H9 (cell line): ENCODE measurements around the gene MICAL3. TPM values are rescaled to one million over a fixed set of nuclear protein-coding genes. Genes with fewer than 3 reads are reported as not detected.

Source experiments
- DNase-seq: peaks from one replicate; pipeline ENCODE4 v3.0.0-alpha.2; 2017
- H2AFZ ChIP-seq: one replicate; pipeline ENCODE4 v1.6.1; 2013; ENCODE audit warnings: mild to moderate bottlenecking, low read length, control low read depth, moderate library complexity
- H2AK5ac ChIP-seq: 2 replicates; pipeline ENCODE4 v1.6.1; 2013; ENCODE audit warnings: low read length, control low read depth, mixed read lengths; ENCODE audit not compliant: insufficient read length
- H2BK120ac ChIP-seq: one replicate; pipeline ENCODE4 v1.6.1; 2013; ENCODE audit warnings: low read depth, mild to moderate bottlenecking, low read length, control low read depth, inconsistent platforms; ENCODE audit not compliant: poor library complexity, severe bottlenecking
- H2BK12ac ChIP-seq: 2 replicates; pipeline ENCODE4 v1.6.1; 2013; ENCODE audit warnings: low read length, control low read depth, mixed read lengths, low read depth; ENCODE audit not compliant: insufficient read length
- H2BK15ac ChIP-seq: 2 replicates; pipeline ENCODE4 v1.6.1; 2013; ENCODE audit warnings: low read depth, low read length, control low read depth
- H2BK20ac ChIP-seq: one replicate; pipeline ENCODE4 v1.6.1; 2013; ENCODE audit warnings: low read depth, mild to moderate bottlenecking, low read length, control low read depth, inconsistent platforms; ENCODE audit not compliant: poor library complexity, severe bottlenecking
- H2BK5ac ChIP-seq: 2 replicates; pipeline ENCODE4 v1.6.1; 2013; ENCODE audit warnings: low read length, control low read depth, mixed read lengths; ENCODE audit not compliant: insufficient read length
- H3K14ac ChIP-seq: 2 replicates; pipeline ENCODE4 v1.6.1; 2013; ENCODE audit warnings: low read length, control low read depth; ENCODE audit not compliant: insufficient read depth
- H3K18ac ChIP-seq: 2 replicates; pipeline ENCODE4 v1.6.1; 2013; ENCODE audit warnings: low read depth, mild to moderate bottlenecking, mixed read lengths, low read length, control low read depth; ENCODE audit not compliant: insufficient read length
- H3K23ac ChIP-seq: 2 replicates; pipeline ENCODE4 v1.6.1; 2013; ENCODE audit warnings: low read length, control low read depth, mixed read lengths, low read depth; ENCODE audit not compliant: insufficient read length
- H3K23me2 ChIP-seq: 2 replicates; pipeline ENCODE4 v1.6.1; 2013; ENCODE audit warnings: low read depth, mild to moderate bottlenecking, mixed read lengths, low read length, control low read depth; ENCODE audit not compliant: insufficient read length, poor library complexity, severe bottlenecking
- H3K27ac ChIP-seq: 2 replicates; pipeline ENCODE4 v1.5.1; 2013; ENCODE audit warnings: low read length, control low read depth, mixed read lengths, low read depth; ENCODE audit not compliant: insufficient read length
- H3K27me3 ChIP-seq: 2 replicates; pipeline ENCODE4 v1.6.1; 2013; ENCODE audit warnings: low read length, control low read depth, inconsistent platforms; ENCODE audit not compliant: insufficient read depth
- H3K4ac ChIP-seq: 2 replicates; pipeline ENCODE4 v1.6.1; 2013; ENCODE audit warnings: low read depth, mild to moderate bottlenecking, control low read depth, inconsistent platforms, low read length, moderate library complexity
- H3K4me1 ChIP-seq: 2 replicates; pipeline ENCODE4 v1.6.1; 2013; ENCODE audit warnings: low read length, control low read depth, inconsistent platforms; ENCODE audit not compliant: insufficient read depth
- H3K4me2 ChIP-seq: 2 replicates; pipeline ENCODE4 v1.6.1; 2013; ENCODE audit warnings: low read length, control low read depth, mixed read lengths; ENCODE audit not compliant: insufficient read length, insufficient read depth
- H3K56ac ChIP-seq: 2 replicates; pipeline ENCODE4 v1.6.1; 2013; ENCODE audit warnings: low read depth, mild to moderate bottlenecking, mixed read lengths, low read length, control low read depth; ENCODE audit not compliant: insufficient read length
- H3K79me1 ChIP-seq: 2 replicates; pipeline ENCODE4 v1.6.1; 2013; ENCODE audit warnings: low read depth, mild to moderate bottlenecking, moderate library complexity, low read length, control low read depth, inconsistent platforms; ENCODE audit not compliant: insufficient read depth, poor library complexity, severe bottlenecking
- H3K79me2 ChIP-seq: 2 replicates; pipeline ENCODE4 v1.6.1; 2013; ENCODE audit warnings: low read length, control low read depth, inconsistent platforms; ENCODE audit not compliant: insufficient read depth
- H3K9ac ChIP-seq: 2 replicates; pipeline ENCODE4 v1.6.1; 2013; ENCODE audit warnings: low read length, control low read depth, mixed read lengths; ENCODE audit not compliant: insufficient read length; ENCODE audit errors: extremely low read depth
- H3K9me3 ChIP-seq: one replicate; pipeline ENCODE4 v1.6.1; 2013; ENCODE audit warnings: low read depth, low read length, inconsistent platforms; ENCODE audit not compliant: control insufficient read depth
- H3T11ph ChIP-seq: one replicate; pipeline ENCODE4 v1.6.1; 2013; ENCODE audit warnings: mild to moderate bottlenecking, low read length, control low read depth, inconsistent platforms
- H4K20me1 ChIP-seq: one replicate; pipeline ENCODE4 v1.6.1; 2013; ENCODE audit not compliant: control insufficient read depth, insufficient read length, insufficient read depth
- H4K5ac ChIP-seq: 2 replicates; pipeline ENCODE4 v1.6.1; 2013; ENCODE audit warnings: low read depth, mild to moderate bottlenecking, mixed read lengths, low read length, control low read depth; ENCODE audit not compliant: insufficient read length
- H4K8ac ChIP-seq: replicated peaks from 2 replicates; pipeline ENCODE4 v1.6.1; 2013; ENCODE audit warnings: low read length, control low read depth, mixed read lengths, low read depth; ENCODE audit not compliant: insufficient read length
- H4K91ac ChIP-seq: 2 replicates; pipeline ENCODE4 v1.6.1; 2013; ENCODE audit warnings: low read depth, mild to moderate bottlenecking, moderate library complexity, mixed read lengths, low read length, control low read depth; ENCODE audit not compliant: insufficient read length
- H3K27ac Mint-ChIP-seq, 3 experiments: 2 replicates in 2 of 3; 3 replicates in 1 of 3; pipeline ENCODE4 v1.8.0; 2020 to 2021; ENCODE audit warnings: mixed read lengths in 3 of 3, mild to moderate bottlenecking in 1 of 3, moderate library complexity in 1 of 3
- H3K27me3 Mint-ChIP-seq: 2 replicates; pipeline ENCODE4 v1.8.0; 2021; ENCODE audit warnings: low read depth, mild to moderate bottlenecking, moderate library complexity, mixed read lengths
- H3K36me3 Mint-ChIP-seq, 3 experiments: 2 replicates in 2 of 3; 3 replicates in 1 of 3; pipeline ENCODE4 v1.8.0; 2020 to 2021; ENCODE audit warnings: low read depth in 3 of 3, mixed read lengths in 3 of 3; ENCODE audit not compliant: insufficient read depth in 1 of 3
- H3K4me1 Mint-ChIP-seq, 2 experiments: 2 replicates each; pipeline ENCODE4 v1.8.0; 2020; ENCODE audit warnings: mixed read lengths in 2 of 2
- H3K4me3 Mint-ChIP-seq, 2 experiments: 2 replicates in 1 of 2; 3 replicates in 1 of 2; pipeline ENCODE4 v1.8.0; 2020 to 2021; ENCODE audit warnings: mild to moderate bottlenecking in 2 of 2, mixed read lengths in 2 of 2, moderate library complexity in 1 of 2
- H3K9me3 Mint-ChIP-seq, 2 experiments: 2 replicates in 1 of 2; 3 replicates in 1 of 2; pipeline ENCODE4 v1.8.0; 2020; ENCODE audit warnings: mild to moderate bottlenecking in 2 of 2, mixed read lengths in 2 of 2, moderate library complexity in 1 of 2
- WGBS: extraction: QIAGEN DNeasy Blood & Tissue Kit; methylation state at CpG from one replicate; pipeline ENCODE4 v1.1.7; 2013; ENCODE audit warnings: missing lambda C conversion rate, low lambda C conversion rate, mixed read lengths; ENCODE audit not compliant: insufficient read length; ENCODE audit errors: extremely low coverage; 5-methylcytosine and 5-hydroxymethylcytosine counted together
- total RNA-seq: library from RNA; stranded (reverse); gene quantifications from 2 replicates; pipeline ENCODE4 v1.2.1, GENCODE V29; 2021
- TF ChIP-seq, protein P1 (sequence below): fragments of 200-600 bp; sonication (generic); conservative IDR thresholded peaks from 3 replicates; pipeline ENCODE4 v1.8.0; 2021; ENCODE audit warnings: antibody characterized with exemption, mild to moderate bottlenecking

MICAL3 gene
- total RNA-seq, 1 experiment from 2014 or later: 50.2 TPM

DNA sequence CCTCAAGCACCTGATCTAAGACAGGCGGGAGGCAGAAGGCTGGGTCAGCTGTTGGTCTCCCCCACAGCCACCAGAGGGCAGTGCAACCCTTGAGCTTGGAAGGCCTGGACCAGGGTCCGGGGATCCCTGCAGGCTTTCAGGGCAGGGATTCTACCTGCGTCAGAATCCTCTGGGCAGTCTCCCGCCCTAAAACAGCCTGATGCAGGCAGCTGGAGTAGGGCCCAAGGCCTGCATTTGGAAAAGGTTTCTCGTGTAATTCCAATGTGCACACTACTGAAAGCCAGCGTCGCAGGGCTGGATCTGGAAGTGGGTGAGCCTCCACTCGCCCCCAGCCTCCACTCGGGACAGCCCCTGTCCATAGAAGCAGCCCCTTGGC is 281.8 kb downstream of the MICAL3 start:
- Histone ChIP-seq H3K56ac (no peak overlapping the region), H4K8ac (no peak overlapping the region), H2BK15ac (no peak overlapping the region; the same call in 1 of the 2 replicates), H3K23ac (no peak overlapping the region), H2BK12ac (no peak overlapping the region), H3K79me2 (no peaks in the 10 kb centered on the region), H3T11ph (no peak overlapping the region), H4K91ac (no peak overlapping the region), H2AK5ac (no peak overlapping the region), H3K79me1 (no peaks in the 10 kb centered on the region), H3K14ac (no peak overlapping the region), H2BK5ac (no peak overlapping the region), H3K27ac (no peak overlapping the region), H3K9ac (no peak overlapping the region), H3K27me3 (no peaks in the 10 kb centered on the region), H2BK120ac (no peak overlapping the region), H4K5ac (no peak overlapping the region), H3K4me1 (no peaks in the 10 kb centered on the region), H2BK20ac (no peak overlapping the region), H3K4me2 (no peak overlapping the region), H3K18ac (no peak overlapping the region), H4K20me1 (peaks cover 2% of the 10 kb centered on the region), H3K9me3 (no peaks in the 10 kb centered on the region), H2AFZ (no peak overlapping the region), H3K4ac (no peak overlapping the region), H3K23me2 (no peaks in the 10 kb centered on the region)
- H3K4me3 Mint-ChIP-seq: no peak overlapping the region
- no peak overlapping the region for H3K27ac Mint-ChIP-seq
- TF ChIP-seq, protein P1, sequence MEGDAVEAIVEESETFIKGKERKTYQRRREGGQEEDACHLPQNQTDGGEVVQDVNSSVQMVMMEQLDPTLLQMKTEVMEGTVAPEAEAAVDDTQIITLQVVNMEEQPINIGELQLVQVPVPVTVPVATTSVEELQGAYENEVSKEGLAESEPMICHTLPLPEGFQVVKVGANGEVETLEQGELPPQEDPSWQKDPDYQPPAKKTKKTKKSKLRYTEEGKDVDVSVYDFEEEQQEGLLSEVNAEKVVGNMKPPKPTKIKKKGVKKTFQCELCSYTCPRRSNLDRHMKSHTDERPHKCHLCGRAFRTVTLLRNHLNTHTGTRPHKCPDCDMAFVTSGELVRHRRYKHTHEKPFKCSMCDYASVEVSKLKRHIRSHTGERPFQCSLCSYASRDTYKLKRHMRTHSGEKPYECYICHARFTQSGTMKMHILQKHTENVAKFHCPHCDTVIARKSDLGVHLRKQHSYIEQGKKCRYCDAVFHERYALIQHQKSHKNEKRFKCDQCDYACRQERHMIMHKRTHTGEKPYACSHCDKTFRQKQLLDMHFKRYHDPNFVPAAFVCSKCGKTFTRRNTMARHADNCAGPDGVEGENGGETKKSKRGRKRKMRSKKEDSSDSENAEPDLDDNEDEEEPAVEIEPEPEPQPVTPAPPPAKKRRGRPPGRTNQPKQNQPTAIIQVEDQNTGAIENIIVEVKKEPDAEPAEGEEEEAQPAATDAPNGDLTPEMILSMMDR: peak; percentile 86
- peaks cover 0 to 2% of the 10 kb centered on the region in 2 experiments; a peak in 1 of 5 replicates for H3K9me3 Mint-ChIP-seq
- H3K36me3 Mint-ChIP-seq: peaks cover 0 to 2% (median 0%) of the 10 kb centered on the region in 3 experiments; a peak in 4 of 7 replicates
- no CpG with 5 or more reads among the region's 9 CpGs for WGBS
- H3K4me1 Mint-ChIP-seq: peaks cover 13 to 22% of the 10 kb centered on the region in 2 experiments
- H3K27me3 Mint-ChIP-seq: no peaks in the 10 kb centered on the region; the same call in 1 of the 2 replicates
- peak; percentile 92 for DNase-seq
